ENCODE measurements around the gene MRPL17. TPM values are rescaled to one million over a fixed set of nuclear protein-coding genes. Genes with fewer than 3 reads are reported as not detected.

Gene MRPL17
- total and polyA plus RNA-seq, 2 of the 13 experiments (the other 11 are each of a cell fraction or from before 2014, with no cell fraction given): 59.4 to 90.0 TPM

GRCh38 chr11:6655020-6655789, 27.9 kb downstream of the MRPL17 start (continued):
- TF ChIP-seq, protein P1, sequence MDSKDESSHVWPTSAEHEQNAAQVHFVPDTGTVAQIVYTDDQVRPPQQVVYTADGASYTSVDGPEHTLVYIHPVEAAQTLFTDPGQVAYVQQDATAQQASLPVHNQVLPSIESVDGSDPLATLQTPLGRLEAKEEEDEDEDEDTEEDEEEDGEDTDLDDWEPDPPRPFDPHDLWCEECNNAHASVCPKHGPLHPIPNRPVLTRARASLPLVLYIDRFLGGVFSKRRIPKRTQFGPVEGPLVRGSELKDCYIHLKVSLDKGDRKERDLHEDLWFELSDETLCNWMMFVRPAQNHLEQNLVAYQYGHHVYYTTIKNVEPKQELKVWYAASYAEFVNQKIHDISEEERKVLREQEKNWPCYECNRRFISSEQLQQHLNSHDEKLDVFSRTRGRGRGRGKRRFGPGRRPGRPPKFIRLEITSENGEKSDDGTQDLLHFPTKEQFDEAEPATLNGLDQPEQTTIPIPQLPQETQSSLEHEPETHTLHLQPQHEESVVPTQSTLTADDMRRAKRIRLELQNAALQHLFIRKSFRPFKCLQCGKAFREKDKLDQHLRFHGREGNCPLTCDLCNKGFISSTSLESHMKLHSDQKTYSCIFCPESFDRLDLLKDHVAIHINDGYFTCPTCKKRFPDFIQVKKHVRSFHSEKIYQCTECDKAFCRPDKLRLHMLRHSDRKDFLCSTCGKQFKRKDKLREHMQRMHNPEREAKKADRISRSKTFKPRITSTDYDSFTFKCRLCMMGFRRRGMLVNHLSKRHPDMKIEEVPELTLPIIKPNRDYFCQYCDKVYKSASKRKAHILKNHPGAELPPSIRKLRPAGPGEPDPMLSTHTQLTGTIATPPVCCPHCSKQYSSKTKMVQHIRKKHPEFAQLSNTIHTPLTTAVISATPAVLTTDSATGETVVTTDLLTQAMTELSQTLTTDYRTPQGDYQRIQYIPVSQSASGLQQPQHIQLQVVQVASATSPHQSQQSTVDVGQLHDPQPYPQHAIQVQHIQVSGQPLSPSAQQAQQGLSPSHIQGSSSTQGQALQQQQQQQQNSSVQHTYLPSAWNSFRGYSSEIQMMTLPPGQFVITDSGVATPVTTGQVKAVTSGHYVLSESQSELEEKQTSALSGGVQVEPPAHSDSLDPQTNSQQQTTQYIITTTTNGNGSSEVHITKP (CRISPR knock-in tag; IDR thresholded peaks at IDR 0.05; ENCODE audit: low read depth): no peak
- TF ChIP-seq ASH2L (IDR thresholded peaks at IDR 0.05; ENCODE audit: insufficient read length, low read depth, low read length) (no peak), ZNF225 (CRISPR knock-in tag; IDR thresholded peaks at IDR 0.05) (no peak), TAF15 (IDR thresholded peaks at IDR 0.05; ENCODE audit: low read depth, low read length, poor library complexity, severe bottlenecking) (no peak), ZNF777 (CRISPR knock-in tag; IDR thresholded peaks at IDR 0.05) (peak; percentile 51), ZNF670 (CRISPR knock-in tag; IDR thresholded peaks at IDR 0.05; ENCODE audit: borderline replicate concordance) (no peak), SKIL (CRISPR knock-in tag; IDR thresholded peaks at IDR 0.05; ENCODE audit: borderline replicate concordance) (0 out of 2 replicates have a peak, but pooled peaks have one; percentile 42), ATF5 (CRISPR knock-in tag; IDR thresholded peaks at IDR 0.05; ENCODE audit: low read depth) (no peak)
- TF ChIP-seq, protein P2, sequence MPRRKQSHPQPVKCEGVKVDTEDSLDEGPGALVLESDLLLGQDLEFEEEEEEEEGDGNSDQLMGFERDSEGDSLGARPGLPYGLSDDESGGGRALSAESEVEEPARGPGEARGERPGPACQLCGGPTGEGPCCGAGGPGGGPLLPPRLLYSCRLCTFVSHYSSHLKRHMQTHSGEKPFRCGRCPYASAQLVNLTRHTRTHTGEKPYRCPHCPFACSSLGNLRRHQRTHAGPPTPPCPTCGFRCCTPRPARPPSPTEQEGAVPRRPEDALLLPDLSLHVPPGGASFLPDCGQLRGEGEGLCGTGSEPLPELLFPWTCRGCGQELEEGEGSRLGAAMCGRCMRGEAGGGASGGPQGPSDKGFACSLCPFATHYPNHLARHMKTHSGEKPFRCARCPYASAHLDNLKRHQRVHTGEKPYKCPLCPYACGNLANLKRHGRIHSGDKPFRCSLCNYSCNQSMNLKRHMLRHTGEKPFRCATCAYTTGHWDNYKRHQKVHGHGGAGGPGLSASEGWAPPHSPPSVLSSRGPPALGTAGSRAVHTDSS (CRISPR knock-in tag; conservative IDR thresholded peaks at IDR 0.05): no peak
- TF ChIP-seq, protein P3, sequence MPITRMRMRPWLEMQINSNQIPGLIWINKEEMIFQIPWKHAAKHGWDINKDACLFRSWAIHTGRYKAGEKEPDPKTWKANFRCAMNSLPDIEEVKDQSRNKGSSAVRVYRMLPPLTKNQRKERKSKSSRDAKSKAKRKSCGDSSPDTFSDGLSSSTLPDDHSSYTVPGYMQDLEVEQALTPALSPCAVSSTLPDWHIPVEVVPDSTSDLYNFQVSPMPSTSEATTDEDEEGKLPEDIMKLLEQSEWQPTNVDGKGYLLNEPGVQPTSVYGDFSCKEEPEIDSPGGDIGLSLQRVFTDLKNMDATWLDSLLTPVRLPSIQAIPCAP (CRISPR knock-in tag; IDR thresholded peaks at IDR 0.05; ENCODE audit: low read depth): no peak
- TF ChIP-seq, protein P4, sequence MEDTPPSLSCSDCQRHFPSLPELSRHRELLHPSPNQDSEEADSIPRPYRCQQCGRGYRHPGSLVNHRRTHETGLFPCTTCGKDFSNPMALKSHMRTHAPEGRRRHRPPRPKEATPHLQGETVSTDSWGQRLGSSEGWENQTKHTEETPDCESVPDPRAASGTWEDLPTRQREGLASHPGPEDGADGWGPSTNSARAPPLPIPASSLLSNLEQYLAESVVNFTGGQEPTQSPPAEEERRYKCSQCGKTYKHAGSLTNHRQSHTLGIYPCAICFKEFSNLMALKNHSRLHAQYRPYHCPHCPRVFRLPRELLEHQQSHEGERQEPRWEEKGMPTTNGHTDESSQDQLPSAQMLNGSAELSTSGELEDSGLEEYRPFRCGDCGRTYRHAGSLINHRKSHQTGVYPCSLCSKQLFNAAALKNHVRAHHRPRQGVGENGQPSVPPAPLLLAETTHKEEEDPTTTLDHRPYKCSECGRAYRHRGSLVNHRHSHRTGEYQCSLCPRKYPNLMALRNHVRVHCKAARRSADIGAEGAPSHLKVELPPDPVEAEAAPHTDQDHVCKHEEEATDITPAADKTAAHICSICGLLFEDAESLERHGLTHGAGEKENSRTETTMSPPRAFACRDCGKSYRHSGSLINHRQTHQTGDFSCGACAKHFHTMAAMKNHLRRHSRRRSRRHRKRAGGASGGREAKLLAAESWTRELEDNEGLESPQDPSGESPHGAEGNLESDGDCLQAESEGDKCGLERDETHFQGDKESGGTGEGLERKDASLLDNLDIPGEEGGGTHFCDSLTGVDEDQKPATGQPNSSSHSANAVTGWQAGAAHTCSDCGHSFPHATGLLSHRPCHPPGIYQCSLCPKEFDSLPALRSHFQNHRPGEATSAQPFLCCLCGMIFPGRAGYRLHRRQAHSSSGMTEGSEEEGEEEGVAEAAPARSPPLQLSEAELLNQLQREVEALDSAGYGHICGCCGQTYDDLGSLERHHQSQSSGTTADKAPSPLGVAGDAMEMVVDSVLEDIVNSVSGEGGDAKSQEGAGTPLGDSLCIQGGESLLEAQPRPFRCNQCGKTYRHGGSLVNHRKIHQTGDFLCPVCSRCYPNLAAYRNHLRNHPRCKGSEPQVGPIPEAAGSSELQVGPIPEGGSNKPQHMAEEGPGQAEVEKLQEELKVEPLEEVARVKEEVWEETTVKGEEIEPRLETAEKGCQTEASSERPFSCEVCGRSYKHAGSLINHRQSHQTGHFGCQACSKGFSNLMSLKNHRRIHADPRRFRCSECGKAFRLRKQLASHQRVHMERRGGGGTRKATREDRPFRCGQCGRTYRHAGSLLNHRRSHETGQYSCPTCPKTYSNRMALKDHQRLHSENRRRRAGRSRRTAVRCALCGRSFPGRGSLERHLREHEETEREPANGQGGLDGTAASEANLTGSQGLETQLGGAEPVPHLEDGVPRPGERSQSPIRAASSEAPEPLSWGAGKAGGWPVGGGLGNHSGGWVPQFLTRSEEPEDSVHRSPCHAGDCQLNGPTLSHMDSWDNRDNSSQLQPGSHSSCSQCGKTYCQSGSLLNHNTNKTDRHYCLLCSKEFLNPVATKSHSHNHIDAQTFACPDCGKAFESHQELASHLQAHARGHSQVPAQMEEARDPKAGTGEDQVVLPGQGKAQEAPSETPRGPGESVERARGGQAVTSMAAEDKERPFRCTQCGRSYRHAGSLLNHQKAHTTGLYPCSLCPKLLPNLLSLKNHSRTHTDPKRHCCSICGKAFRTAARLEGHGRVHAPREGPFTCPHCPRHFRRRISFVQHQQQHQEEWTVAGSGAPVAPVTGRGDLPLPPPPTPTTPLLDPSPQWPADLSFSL (CRISPR knock-in tag; IDR thresholded peaks at IDR 0.05): peak; percentile 65; the same call in 1 of the 2 replicates

Data from HepG2 (cell line).